Smooth muscle cell (in vitro differentiated cells): ENCODE measurements around the gene TST. TPM values are rescaled to one million over a fixed set of nuclear protein-coding genes. Genes with fewer than 3 reads are reported as not detected.

Experiments used
- DNase-seq: peaks from one replicate; lab custom pipeline; 2025; ENCODE audit not compliant: unreplicated experiment; lab: John Stamatoyannopoulos, UW
- H2AFZ ChIP-seq: fragments of 200-600 bp; sonication (generic); 2 replicates; pipeline ENCODE4 v1.6.0; 2016; ENCODE audit warnings: antibody characterized with exemption, low read depth, mild to moderate bottlenecking
- H3F3A ChIP-seq: fragments of 200-600 bp; sonication (generic); 2 replicates; pipeline ENCODE4 v1.6.0; 2017; ENCODE audit warnings: antibody characterized with exemption, low read depth
- H3K27ac ChIP-seq: fragments of 200-600 bp; sonication (generic); 2 replicates; pipeline ENCODE4 v1.5.1; 2016; ENCODE audit warnings: low read depth, mild to moderate bottlenecking
- H3K27me3 ChIP-seq: fragments of 200-600 bp; sonication (generic); 2 replicates; pipeline ENCODE4 v1.6.1; 2016; ENCODE audit warnings: low read depth, mild to moderate bottlenecking
- H3K36me3 ChIP-seq: fragments of 200-600 bp; sonication (generic); 2 replicates; pipeline ENCODE4 v1.5.1; 2016; ENCODE audit warnings: low read depth
- H3K4me1 ChIP-seq: fragments of 200-600 bp; sonication (generic); 2 replicates; pipeline ENCODE4 v1.5.1; 2016; ENCODE audit warnings: low read depth
- H3K4me2 ChIP-seq: fragments of 200-600 bp; sonication (generic); 2 replicates; pipeline ENCODE4 v1.6.0; 2016; ENCODE audit warnings: mild to moderate bottlenecking
- H3K4me3 ChIP-seq: fragments of 200-600 bp; sonication (generic); 2 replicates; pipeline ENCODE4 v1.5.1; 2016; ENCODE audit warnings: mild to moderate bottlenecking
- H3K79me2 ChIP-seq: fragments of 200-600 bp; sonication (generic); 2 replicates; pipeline ENCODE4 v1.6.0; 2016; ENCODE audit warnings: low read depth, mild to moderate bottlenecking
- H3K9ac ChIP-seq: fragments of 200-600 bp; sonication (generic); 2 replicates; pipeline ENCODE4 v1.6.0; 2016; ENCODE audit warnings: low read depth
- H3K9me3 ChIP-seq: fragments of 200-600 bp; sonication (generic); replicated peaks from 2 replicates; pipeline ENCODE4 v1.5.1; 2016; ENCODE audit warnings: low read depth
- H4K20me1 ChIP-seq: fragments of 200-600 bp; sonication (generic); 2 replicates; pipeline ENCODE4 v1.6.0; 2016; ENCODE audit warnings: low read depth
- WGBS: methylation state at CpG from one replicate; pipeline ENCODE4 v1.1.7; 2016; ENCODE audit warnings: low lambda C conversion rate; 5-methylcytosine and 5-hydroxymethylcytosine counted together
- polyA plus RNA-seq: library from polyadenylated mRNA; unstranded; fragments of >200 nt; fragmentation: Nextera tagmentation; extraction: Ambion mirVana; gene quantifications from 2 replicates; pipeline ENCODE4 v1.2.1, GENCODE V29; 2016
- total RNA-seq: library from RNA; depleted of rRNA; stranded (reverse); fragments of >200 nt; gene quantifications from 2 replicates; pipeline ENCODE4 v1.2.3, GENCODE V29; 2014
- TF ChIP-seq, protein P1 (sequence below): fragments of 200-600 bp; sonication (generic); IDR thresholded peaks from 2 replicates; pipeline ENCODE4 v1.5.1; 2017; ENCODE audit warnings: borderline replicate concordance, mild to moderate bottlenecking, antibody characterized with exemption; ENCODE audit not compliant: insufficient read depth, poor library complexity, severe bottlenecking

Gene TST
- total and polyA plus RNA-seq, 2 experiments from 2014 or later = 10.4 to 15.0 TPM

DNA sequence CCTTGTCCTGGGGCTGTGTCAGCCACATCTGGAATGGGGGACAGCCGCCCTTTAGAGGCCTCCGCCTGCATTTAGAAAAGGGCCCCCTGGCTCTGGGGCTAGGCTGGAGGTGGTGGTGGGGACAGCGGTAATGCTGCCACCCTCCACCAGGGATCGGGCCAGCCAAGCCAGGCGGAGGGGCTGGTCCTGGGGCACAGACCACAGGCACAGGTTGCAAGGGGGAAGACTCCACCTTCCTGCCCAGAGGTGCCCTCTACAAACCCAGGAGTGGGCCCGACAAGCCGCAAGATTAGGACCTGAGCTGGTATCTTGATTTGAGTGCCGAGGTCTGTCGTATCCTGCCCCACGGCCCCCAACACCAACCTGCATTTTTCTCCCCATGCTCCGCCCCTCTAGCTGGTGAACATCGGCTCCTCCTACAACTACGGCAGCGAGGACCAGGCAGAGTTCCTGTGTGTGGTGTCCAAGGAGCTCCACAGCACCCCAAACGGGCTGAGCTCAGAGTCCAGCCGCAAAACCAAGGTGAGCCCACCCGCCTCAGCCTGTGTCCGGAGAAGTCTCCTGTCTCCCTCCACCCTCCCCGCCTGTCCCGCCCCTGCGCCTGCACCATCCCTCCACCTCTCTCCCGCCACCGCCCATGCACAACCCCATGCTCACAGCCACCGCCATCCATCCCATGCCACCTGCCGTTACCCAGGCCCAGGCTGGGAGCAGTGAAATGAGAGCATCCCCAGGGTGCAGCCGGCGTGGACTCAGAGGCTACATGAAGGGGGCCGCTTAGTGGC is 39.9 kb upstream of the TST start:
- H4K20me1 ChIP-seq = no peaks in the 10 kb centered on the region
- no peak overlapping the region for H3K4me2 ChIP-seq
- TF ChIP-seq, protein P1, sequence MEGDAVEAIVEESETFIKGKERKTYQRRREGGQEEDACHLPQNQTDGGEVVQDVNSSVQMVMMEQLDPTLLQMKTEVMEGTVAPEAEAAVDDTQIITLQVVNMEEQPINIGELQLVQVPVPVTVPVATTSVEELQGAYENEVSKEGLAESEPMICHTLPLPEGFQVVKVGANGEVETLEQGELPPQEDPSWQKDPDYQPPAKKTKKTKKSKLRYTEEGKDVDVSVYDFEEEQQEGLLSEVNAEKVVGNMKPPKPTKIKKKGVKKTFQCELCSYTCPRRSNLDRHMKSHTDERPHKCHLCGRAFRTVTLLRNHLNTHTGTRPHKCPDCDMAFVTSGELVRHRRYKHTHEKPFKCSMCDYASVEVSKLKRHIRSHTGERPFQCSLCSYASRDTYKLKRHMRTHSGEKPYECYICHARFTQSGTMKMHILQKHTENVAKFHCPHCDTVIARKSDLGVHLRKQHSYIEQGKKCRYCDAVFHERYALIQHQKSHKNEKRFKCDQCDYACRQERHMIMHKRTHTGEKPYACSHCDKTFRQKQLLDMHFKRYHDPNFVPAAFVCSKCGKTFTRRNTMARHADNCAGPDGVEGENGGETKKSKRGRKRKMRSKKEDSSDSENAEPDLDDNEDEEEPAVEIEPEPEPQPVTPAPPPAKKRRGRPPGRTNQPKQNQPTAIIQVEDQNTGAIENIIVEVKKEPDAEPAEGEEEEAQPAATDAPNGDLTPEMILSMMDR = no peak
- no peaks in the 10 kb centered on the region for H3K27me3 ChIP-seq
- H3K36me3 ChIP-seq = no peaks in the 10 kb centered on the region
- H3K4me1 ChIP-seq = no peaks in the 10 kb centered on the region
- H3K4me3 ChIP-seq = no peak overlapping the region
- H3K9ac ChIP-seq = no peak overlapping the region
- H3K79me2 ChIP-seq = no peaks in the 10 kb centered on the region
- H2AFZ ChIP-seq = no peak overlapping the region
- WGBS = 93% methylated on average over 28 of the region's 28 CpGs
- no peaks in the 10 kb centered on the region for H3K9me3 ChIP-seq
- H3F3A ChIP-seq = no peaks in the 10 kb centered on the region
- no peak for DNase-seq
- H3K27ac ChIP-seq = no peak overlapping the region

DNA sequence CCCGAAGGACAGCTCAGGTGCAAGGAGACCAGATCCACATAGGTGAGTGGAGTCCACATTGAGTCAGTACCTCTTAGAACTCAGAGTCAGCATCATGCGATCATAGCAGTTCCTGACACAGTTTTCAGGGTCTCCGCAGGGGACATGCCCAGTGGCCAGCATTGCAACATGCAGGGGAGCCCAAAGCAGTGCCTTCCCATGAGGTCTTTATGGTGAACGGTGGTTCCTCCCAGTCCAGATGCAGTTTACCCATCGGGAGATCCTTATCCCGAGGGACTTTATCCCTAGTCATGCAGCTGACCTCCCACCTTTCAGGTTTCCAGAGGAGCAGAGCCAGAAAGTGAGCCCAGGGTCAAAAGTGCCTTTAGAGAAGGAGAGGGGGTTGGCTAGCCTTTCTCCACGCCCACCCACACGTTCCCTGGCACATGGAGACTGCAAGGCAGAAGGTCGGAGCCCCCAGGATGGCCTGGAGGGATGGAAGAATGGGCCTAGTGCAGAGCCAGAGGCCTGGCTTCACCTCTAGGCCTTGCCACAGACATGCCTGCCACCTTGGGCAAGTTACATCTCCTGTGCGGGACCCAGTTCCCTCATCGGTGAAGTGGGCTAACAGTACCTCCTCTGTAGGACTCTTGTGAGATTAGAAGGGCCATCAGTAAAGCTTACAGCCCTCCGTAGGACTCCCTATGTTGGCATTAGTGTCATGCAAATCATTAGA is 38.7 kb upstream of the TST start:
- Histone ChIP-seq H3F3A (no peaks in the 10 kb centered on the region), H4K20me1 (no peaks in the 10 kb centered on the region), H3K79me2 (no peaks in the 10 kb centered on the region), H3K36me3 (no peaks in the 10 kb centered on the region), H3K4me2 (no peak overlapping the region), H3K27me3 (no peaks in the 10 kb centered on the region), H3K27ac (no peak overlapping the region), H2AFZ (no peak overlapping the region), H3K9ac (no peak overlapping the region), H3K9me3 (no peaks in the 10 kb centered on the region), H3K4me3 (no peak overlapping the region), H3K4me1 (no peaks in the 10 kb centered on the region)
- 93% methylated on average over 12 of the region's 12 CpGs for WGBS
- TF ChIP-seq, protein P1 = no peak
- DNase-seq = no peak

DNA sequence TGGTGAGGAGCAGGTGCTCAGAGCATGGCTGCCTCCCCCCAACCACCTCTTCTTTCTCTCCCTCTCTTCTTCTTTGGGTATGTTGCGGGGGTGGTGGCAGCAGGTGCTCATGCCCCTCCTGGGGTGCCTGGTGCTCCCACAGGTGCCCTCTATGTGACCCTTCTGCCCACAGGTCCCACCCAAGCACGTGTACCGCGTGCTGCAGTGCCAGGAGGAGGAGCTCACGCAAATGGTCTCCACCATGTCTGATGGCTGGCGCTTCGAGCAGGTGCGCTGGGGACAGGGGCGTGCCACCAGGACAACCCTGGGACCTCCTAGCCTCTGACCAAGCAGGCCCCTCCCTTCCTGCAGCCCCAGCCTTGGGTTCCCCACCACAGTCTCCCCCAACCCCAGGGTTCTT is 38.0 kb upstream of the TST start:
- Histone ChIP-seq H2AFZ (no peak overlapping the region), H3K79me2 (no peaks in the 10 kb centered on the region), H4K20me1 (no peaks in the 10 kb centered on the region), H3K9ac (no peak overlapping the region), H3K27ac (no peak overlapping the region), H3K27me3 (no peaks in the 10 kb centered on the region), H3K4me3 (no peak overlapping the region), H3K9me3 (no peaks in the 10 kb centered on the region), H3K36me3 (no peaks in the 10 kb centered on the region), H3K4me1 (peaks cover 4% of the 10 kb centered on the region), H3K4me2 (no peak overlapping the region), H3F3A (no peaks in the 10 kb centered on the region)
- no peak for DNase-seq
- WGBS = 92% methylated on average over 9 of the region's 9 CpGs
- TF ChIP-seq, protein P1 = no peak
